Stimulated activated CD8-positive, alpha-beta memory T cell treated with anti-CD3 and anti-CD28 coated beads, Interleukin-4, amount 100 ng/mL, for 1 hour (primary cell): Measurements from ENCODE around the gene ARHGEF35.
"Not testable (repeated sequence)": the region's sequence is repeated elsewhere in the genome, so short reads cannot be mapped to it uniquely, and the experiment has no call there.

Experiments used
- DNase-seq, 2 donors: peaks; one replicate each; pipeline ENCODE4 v3.0.0-alpha.2; 2020; ENCODE audit warnings: low read depth in 2 of 2, low spot score in 1 of 2

The ARHGEF35 gene

GRCh38 chr7:144179165-144179479 is 16.5 kb downstream of the ARHGEF35 start:
- not testable (repeated sequence) for DNase-seq

- DNase-seq: peak in 1 of 2 donors; percentile 9
These were observed 17.1 kb downstream of the ARHGEF35 start for GRCh38 chr7:144178380-144179164.

GRCh38 chr7:144174613-144175012 is 21.0 kb downstream of the ARHGEF35 start:
- no peak for DNase-seq

GRCh38 chr7:144171594-144172350 is 23.9 kb downstream of the ARHGEF35 start:
- DNase-seq: not testable (repeated sequence)

- no peak for DNase-seq
These were observed 30.8 kb downstream of the ARHGEF35 start for GRCh38 chr7:144164784-144165183.

GRCh38 chr7:144158861-144159260 is 36.8 kb downstream of the ARHGEF35 start:
- no peak for DNase-seq

- DNase-seq: no peak
These were observed 47.3 kb downstream of the ARHGEF35 start for GRCh38 chr7:144148224-144148827.

GRCh38 chr7:144144426-144144825 is 51.2 kb downstream of the ARHGEF35 start:
- DNase-seq: no peak

GRCh38 chr7:144142187-144142586 is 53.4 kb downstream of the ARHGEF35 start:
- DNase-seq: no peak

- DNase-seq: no peak
These were observed 58.1 kb downstream of the ARHGEF35 start for GRCh38 chr7:144137501-144137900.
